ENCODE results near the gene ALKBH5. TPM values are rescaled to one million over a fixed set of nuclear protein-coding genes. Genes with fewer than 3 reads are reported as not detected.

ALKBH5 gene
- total RNA-seq, 1 experiment from 2014 or later: 65.1 TPM

DNA sequence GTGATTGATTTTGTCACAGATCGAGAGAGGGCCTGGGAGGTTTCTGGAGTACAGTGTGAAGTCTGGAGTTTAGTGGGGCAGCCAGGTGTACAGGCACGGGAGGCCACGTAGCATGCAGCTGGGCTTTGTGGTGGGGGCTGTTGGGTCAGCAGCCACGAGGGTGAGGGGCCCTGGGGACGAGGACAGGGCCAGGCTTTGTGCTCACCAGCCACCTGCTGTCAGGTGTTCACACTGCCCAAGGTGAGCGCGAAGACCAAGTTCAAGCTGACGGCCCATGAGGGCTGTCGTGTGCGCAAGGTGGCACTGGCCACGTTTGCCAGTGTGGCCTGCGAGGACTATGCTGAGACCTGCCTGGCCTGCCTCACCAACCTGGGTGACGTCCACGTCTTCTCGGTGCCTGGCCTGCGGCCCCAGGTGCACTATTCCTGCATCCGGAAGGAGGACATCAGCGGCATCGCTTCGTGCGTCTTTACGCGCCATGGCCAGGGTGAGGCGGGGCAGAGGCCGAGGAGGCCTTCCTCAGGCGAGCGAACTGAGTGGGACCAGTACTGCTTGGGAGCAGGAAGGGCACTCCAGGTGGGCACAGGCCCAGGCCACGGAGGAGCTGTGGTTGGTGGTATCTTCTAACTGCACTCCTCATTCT, 57.7 kb downstream of the ALKBH5 start:
- DNase-seq (ENCODE audit: low read depth): no peak

DNA sequence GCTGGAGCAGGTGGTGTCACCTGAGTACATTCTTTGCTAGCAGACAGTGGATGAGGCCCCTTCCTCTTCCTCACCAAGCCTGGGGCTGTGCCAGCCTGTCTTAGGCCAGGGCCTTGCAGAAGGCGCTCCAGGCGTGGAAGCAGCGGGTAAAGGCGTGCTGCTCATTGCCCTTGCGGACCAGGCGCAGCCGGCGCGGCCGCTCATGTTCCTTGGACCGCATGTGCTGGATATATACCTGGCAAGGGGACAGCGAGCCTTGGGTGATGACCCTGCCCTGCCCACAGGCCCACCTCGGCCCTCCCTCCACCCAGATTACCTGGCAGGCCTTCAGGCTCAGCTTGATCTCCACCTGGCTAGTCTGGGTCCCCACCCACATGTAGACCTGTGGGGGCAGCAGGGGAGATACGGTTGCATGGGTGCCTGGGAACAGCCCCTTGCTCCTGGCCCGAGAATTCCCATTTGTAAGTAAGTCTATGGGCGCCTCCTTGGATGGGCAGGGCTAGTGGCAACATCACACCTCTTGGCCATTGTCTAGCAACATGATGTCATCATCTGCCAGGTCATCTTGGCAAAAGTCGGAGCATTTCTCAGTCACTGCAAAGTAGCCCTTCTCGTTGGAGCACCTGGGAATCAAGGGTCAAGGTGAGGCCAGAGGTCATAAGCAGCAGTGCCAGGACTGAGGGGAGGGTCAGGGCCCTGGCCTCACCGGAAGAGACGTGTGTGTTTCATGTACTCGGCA, 61.6 kb downstream of the ALKBH5 start:
- no peak for DNase-seq (ENCODE audit: low read depth)

DNA sequence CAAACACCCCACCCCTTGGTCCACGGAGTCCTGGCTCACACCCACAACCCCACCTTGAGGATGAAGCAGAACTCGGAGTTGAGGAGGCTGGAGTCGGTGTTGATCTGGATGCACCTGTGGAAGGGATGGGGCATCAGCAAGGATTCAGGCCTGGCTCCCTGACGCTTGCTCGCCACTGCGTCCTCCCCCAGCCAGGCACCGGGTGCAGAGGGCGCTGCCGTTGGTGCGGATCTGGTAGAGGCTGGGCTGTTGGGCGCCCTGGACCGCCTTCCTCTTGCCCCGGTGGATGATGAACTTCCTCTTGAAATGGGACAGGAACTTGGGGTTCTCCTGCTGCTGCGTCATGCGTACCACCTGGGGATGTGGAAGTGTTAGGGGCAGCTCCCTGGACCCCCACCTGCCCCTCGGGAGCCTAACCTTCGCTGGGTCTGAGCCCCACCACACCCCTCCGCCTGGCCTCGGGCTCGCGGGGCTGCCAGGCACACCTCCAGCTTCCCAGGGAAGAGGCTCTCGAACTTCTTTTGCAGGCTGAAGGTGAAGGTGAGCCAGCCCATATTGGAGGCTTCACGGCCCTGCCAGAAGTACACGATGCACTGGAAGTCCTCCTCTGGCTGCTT, 62.6 kb downstream of the ALKBH5 start:
- no peak for DNase-seq (ENCODE audit: low read depth)

DNA sequence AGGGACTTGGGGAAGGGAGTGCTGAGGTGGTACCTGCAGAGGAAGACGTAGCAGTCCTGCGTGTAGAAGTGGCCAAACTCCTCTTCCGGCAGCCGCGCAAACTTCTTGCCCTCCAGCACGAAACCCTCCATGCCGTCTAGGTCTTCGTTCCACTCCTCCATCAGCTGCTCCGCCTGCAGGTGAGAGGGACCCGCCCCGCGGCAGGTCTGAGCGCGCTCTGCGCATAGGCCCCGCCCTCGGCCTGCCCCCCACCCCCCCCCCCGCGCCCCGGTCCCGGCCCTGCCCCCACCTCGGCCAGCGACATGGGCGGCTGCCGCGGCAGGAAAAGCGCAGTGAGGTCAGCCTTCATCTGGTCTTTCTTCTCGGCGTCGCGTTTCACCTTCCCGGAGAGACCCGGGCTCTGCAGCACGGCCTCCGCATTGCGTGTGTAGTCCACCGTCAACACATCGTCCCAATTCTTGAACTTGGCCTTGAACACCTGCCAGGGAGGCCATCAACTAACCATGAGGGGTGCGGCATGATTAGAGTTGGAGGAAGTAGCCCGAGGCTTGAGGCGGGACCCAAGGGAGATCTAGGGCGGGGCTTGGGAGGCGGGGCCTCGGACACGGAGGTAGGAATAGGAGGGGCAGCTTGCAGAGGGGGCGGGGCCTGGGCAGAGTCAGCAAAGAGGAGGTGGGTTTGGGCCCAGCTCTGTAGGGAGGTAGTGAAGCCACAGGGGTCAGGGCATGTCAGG, 63.4 kb downstream of the ALKBH5 start:
- no peak for DNase-seq (ENCODE audit: low read depth)

- no peak for DNase-seq (ENCODE audit: low read depth)
These were observed 64.0 kb downstream of the ALKBH5 start for GRCh38 chr17:18247613-18248001.

DNA sequence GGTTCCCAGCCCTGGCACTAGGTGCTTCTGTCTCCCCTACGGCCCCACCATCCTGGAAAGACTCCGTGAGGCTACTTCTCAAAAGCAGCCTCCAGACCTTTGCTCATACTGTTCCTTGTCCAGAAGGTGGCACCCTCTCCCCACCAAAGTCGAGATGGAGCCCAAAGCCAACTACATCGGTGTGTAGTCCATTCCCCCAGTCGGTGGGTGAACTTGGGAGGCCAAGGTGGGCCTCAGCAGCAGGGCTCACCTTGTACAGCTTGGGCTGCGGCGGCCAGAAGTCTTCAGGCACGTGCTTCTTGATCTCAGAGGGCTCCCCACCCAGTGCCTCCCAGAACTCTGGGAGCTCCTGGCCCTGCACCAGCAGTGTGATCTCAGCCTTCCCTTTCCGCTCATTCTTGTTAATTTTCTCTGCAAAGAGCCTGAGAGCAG, 64.7 kb downstream of the ALKBH5 start:
- DNase-seq (ENCODE audit: low read depth): peak; percentile 60

GRCh38 chr17:18248811-18249210, 65.2 kb downstream of the ALKBH5 start:
- no peak for DNase-seq (ENCODE audit: low read depth)

DNA sequence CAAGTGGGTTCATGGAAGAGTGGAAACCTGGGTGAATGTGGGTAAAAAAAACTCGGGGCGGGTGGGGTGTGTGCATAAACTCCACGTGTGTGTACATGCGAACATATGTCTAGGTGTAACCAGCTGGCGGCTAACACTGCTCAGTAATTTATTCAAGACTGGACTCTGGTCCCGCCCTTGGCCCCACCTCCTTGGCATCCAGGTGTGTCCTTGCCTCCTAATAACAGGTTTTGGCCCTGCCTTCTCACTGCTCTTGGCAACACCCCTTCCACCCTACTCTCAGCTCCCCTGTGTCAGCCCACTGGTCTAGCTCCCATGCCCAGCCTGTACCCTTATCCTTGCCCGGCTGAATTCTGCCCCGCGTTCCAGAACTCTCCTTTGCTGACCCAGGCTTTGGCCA, 66.6 kb downstream of the ALKBH5 start:
- no peak for DNase-seq (ENCODE audit: low read depth)

- DNase-seq (ENCODE audit: low read depth): no peak
These were observed 67.1 kb downstream of the ALKBH5 start for GRCh38 chr17:18250708-18251107.

GRCh38 chr17:18251204-18251603, 67.6 kb downstream of the ALKBH5 start:
- DNase-seq (ENCODE audit: low read depth): no peak

- no peak for DNase-seq (ENCODE audit: low read depth)
These were observed 68.5 kb downstream of the ALKBH5 start for GRCh38 chr17:18252160-18252559.

DNA sequence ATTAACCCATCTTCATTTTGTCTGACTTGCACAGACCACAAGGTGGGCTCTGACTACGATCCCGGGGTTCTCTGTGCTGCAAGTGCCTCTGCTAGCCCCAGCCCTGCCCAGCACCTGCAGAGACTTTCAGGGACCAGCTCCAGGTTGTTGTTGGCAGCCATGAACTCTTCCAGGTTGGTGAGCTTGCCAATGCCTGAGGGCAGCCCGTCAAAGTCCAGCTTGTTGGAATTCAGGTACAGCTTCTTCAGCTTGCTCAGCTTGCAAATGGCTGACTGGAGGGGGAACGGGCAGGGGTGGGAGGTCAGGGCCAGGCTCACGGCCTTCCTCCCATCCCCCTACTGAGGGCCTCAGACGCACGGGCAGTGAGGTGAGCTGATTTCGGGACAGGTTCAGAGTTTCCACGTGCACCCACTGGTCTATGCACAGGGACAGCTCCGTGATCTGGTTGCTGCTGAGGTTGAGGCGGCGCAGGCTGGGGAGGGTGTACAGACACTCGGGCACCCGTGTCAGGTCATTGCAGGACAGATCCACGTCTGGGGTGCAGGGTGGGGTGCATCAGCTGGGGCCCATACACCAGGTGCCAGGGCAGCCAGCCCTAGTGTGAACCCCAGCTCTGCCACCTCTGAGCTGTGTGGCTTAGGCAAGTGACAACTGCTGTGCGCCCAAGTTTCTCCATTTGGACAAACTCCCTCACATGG, 69.7 kb downstream of the ALKBH5 start:
- DNase-seq (ENCODE audit: low read depth): no peak

DNA sequence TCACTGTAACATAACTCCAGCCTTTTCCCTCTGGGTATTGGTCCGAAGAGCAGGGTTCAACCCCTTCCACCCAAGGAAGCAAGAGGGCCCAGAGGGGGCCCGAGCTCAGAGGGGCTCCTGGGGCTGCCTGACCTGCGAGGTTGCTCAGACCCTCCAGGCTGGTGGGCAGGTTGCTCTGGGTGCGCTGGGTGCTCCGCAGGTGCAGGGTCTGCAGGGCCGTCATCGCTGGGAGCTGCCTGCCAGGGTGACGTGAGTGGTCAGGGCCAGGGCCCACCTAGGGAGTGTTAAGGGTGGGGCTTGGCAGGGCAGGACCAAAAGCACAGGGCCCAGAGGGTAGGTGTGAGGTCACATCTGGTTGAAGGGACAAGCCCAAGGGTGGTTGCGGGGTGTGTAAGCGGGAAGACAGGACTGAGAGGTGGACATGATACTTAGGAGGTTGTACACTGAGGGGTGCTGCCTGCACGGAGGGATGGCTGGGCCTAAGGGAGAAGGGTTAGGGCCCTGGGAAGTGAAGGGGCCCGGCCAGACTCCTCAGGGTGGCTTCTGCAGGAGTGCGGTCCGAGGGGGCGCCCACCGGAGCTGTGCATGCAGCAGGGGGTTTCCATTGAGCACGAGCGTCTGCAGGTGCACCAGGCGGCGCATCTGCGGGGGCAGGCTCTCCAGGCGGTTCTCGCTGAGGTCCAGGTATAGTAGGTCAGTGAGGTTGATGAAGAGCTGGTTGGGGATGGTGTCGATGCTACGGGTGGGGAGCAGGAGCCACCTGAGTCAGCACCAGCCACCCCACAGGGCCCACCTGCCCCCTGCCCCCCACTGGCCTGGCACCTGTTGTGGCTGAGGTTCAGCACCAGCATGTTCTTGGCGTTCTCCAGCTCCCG, 70.6 kb downstream of the ALKBH5 start:
- DNase-seq (ENCODE audit: low read depth): no peak

GRCh38 chr17:18254888-18255649, 71.4 kb downstream of the ALKBH5 start:
- DNase-seq (ENCODE audit: low read depth): no peak

DNA sequence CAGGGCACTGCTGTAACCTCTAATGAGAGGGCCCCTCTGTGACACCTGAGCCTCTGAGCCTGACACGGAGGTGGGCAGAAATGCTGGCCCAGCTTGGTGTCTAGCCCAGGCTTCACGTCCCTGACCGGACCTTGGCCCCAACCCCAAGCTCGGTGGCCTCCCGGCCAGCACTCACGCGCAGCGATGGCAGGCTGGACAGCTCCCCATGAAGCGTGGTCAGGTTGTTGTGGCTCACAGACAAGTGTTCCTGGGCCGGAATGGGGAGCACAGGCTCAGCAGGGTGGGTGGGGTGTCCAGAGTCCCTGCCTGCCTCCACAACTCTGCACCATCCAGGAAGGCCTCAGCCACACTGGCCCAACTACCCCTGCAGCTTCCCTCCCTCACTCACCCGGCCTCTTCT, 72.7 kb downstream of the ALKBH5 start:
- no peak for DNase-seq (ENCODE audit: low read depth)

DNA sequence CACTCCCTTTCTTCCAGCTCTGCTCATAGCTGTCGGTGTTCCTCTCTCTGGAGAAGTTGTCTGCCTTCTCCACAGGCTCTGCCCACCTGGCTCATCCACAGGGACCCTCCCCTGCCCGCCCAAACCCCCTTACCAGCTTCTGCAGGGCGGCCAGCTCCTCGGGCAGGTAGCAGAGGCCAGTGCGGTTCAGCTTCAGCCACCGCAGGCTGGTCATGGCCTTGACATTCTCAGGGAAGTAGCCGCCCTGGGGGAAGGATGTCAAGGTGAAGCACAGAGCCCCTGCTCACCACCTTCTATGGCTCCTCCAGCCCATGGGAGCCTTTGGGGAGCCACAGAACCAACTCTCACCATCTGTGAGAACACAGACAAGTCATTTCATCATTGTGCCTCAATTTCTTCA, 73.1 kb downstream of the ALKBH5 start:
- no peak for DNase-seq (ENCODE audit: low read depth)

GRCh38 chr17:18257268-18257981, 73.8 kb downstream of the ALKBH5 start:
- DNase-seq (ENCODE audit: low read depth): peak; percentile 62

DNA sequence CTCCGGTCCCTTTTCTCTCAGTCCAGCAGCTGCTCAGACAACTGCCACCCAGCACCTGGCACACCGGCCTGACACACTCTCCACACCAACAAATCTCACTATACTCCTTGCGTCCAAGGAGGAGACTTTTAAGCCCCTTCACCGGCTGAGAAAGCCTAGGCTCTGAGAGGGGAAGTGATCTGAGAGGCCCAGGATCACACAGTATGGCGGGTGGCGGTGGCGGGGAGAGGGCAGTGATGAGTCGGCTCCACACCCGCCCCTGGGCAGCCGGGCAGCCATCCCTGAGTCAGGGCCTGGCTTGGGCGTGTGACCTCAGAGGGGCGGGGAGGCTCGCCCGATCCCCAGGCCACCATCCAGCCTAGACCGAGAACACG, 74.3 kb downstream of the ALKBH5 start:
- peak; percentile 80 for DNase-seq (ENCODE audit: low read depth)

DNA sequence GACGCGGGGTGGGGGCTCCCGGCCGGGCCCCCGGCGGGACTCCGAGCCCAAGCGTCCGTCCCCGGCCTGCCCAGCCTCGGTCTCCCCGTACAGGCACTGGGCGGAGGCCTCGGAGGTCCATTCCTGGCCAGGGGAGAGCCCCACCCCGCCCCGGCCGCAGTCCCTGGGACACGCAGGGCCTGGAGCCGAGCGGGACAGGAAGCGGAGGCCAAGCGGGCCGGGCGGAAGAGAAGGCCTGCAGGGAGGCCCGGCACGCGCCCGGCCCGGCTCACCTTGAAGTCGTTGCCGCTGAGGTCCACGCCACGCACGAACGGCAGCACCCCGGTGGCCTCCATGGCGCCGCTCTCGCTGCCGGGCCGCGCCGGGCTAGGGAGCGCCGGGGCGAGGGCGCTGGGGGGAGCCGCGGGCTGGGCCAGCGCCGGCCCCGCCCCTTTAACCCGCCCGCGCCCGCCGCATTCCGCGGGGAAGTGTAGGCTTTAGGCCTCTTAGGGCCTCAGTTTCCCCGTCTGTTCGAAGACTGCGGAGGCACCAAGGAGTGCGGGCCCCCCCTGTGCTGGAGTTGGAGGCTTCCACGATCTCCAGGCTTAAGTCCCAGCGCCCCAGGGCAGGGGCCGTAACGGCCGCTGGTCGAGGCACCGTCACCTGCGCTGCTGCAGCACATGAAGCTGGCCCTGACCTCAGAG, 74.9 kb downstream of the ALKBH5 start, which contains the start of gene FLII:
TSS of gene FLII (minus strand) at position 383 of the 683 bp plus-strand sequence. CDS start at position 335, 48 bp downstream.
- no peak for DNase-seq (ENCODE audit: low read depth)
